ENCODE results near the gene LPXN.

DNA sequence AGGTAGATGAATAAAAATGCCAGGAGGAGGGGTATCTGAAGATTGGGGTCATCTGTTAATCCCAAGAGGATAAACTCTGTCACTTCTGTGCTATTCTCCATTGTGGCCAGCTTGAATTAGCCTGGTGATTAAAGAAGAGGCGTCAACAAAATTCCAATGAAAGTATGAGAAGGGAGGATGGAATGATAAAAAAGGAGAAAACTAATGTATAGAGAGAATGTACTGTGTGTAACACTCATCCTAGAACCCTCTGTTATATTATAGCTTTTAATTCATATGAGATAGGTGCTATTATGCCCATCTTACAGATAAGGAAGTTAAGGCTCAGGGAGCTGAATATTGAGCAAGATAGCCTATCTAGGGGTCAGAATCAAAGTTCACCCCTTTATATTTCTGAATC lies 67.7 kb downstream of the LPXN start, which contains the start of gene OR5B21:
- TF ChIP-seq, protein P1, sequence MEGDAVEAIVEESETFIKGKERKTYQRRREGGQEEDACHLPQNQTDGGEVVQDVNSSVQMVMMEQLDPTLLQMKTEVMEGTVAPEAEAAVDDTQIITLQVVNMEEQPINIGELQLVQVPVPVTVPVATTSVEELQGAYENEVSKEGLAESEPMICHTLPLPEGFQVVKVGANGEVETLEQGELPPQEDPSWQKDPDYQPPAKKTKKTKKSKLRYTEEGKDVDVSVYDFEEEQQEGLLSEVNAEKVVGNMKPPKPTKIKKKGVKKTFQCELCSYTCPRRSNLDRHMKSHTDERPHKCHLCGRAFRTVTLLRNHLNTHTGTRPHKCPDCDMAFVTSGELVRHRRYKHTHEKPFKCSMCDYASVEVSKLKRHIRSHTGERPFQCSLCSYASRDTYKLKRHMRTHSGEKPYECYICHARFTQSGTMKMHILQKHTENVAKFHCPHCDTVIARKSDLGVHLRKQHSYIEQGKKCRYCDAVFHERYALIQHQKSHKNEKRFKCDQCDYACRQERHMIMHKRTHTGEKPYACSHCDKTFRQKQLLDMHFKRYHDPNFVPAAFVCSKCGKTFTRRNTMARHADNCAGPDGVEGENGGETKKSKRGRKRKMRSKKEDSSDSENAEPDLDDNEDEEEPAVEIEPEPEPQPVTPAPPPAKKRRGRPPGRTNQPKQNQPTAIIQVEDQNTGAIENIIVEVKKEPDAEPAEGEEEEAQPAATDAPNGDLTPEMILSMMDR (IDR thresholded peaks at IDR 0.05): no peak
- TF ChIP-seq EP300 (IDR thresholded peaks at IDR 0.05) (no peak), POLR2A (IDR thresholded peaks at IDR 0.05) (no peak)

Data from stomach (tissue), 4 donors.